HEK293T (cell line): ENCODE data around the gene NRAS.

Experiments used
- BHLHE40 ChIP-seq: fragments of 450-650 bp; IDR thresholded peaks from 2 replicates; pipeline ENCODE4 v1.6.1; 2016; ENCODE audit warnings: mild to moderate bottlenecking, moderate library complexity, borderline replicate concordance
- ELF4 ChIP-seq: fragments of 450-650 bp; IDR thresholded peaks from 2 replicates; pipeline ENCODE4 v1.6.1; 2017; ENCODE audit warnings: antibody characterized with exemption
- FOXK2 ChIP-seq: fragments of 450-650 bp; IDR thresholded peaks from 2 replicates; pipeline ENCODE4 v1.6.1; 2016; ENCODE audit warnings: mild to moderate bottlenecking
- FOXM1 ChIP-seq: fragments of 450-650 bp; IDR thresholded peaks from 2 replicates; pipeline ENCODE4 v1.6.1; 2017; ENCODE audit warnings: mild to moderate bottlenecking, borderline replicate concordance
- L3MBTL2 ChIP-seq: fragments of 450-650 bp; conservative IDR thresholded peaks from 2 replicates; pipeline ENCODE4 v1.6.1; 2016; ENCODE audit warnings: mild to moderate bottlenecking
- NFRKB ChIP-seq: fragments of 450-650 bp; IDR thresholded peaks from 2 replicates; pipeline ENCODE4 v1.6.1; 2016; ENCODE audit warnings: mild to moderate bottlenecking, moderate library complexity
- SP1 ChIP-seq: fragments of 450-650 bp; IDR thresholded peaks from 2 replicates; pipeline ENCODE4 v1.6.1; 2017
- SUZ12 ChIP-seq: fragments of 450-650 bp; IDR thresholded peaks from 2 replicates; pipeline ENCODE4 v1.6.1; 2016; ENCODE audit warnings: mild to moderate bottlenecking
- TARDBP ChIP-seq: fragments of 450-650 bp; IDR thresholded peaks from 2 replicates; pipeline ENCODE4 v1.6.1; 2016
- ZNF384 ChIP-seq: fragments of 450-650 bp; IDR thresholded peaks from 2 replicates; pipeline ENCODE4 v1.6.1; 2016
- TF ChIP-seq, protein P1 (sequence below): fragments of 450-650 bp; IDR thresholded peaks from 2 replicates; pipeline ENCODE4 v1.6.1; 2016

DNA sequence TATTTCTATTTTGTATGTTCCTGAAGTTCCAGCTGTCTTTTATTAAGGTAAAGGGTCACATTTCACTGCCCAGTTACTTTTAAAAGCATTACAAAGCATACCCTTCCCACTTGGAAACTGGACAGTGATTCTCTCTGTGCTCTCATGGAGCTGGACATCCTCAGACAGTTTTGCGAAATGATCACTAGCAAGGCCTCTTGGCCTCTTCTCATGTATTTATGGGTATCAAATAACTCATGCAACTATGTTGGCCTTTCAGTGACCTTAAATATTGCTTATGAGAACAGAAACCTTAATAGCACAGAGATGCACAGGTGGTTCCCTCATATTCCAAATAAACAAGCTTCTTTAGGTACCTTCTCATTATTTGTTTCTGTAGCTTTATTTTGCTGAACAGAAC is 13.3 kb downstream of the NRAS start:
- TF ChIP-seq ELF4 (no peak), ZNF384 (no peak), SUZ12 (no peak), NFRKB (no peak), FOXK2 (no peak), TARDBP (no peak), BHLHE40 (no peak), L3MBTL2 (no peak), SP1 (no peak), FOXM1 (no peak)
- TF ChIP-seq, protein P1, sequence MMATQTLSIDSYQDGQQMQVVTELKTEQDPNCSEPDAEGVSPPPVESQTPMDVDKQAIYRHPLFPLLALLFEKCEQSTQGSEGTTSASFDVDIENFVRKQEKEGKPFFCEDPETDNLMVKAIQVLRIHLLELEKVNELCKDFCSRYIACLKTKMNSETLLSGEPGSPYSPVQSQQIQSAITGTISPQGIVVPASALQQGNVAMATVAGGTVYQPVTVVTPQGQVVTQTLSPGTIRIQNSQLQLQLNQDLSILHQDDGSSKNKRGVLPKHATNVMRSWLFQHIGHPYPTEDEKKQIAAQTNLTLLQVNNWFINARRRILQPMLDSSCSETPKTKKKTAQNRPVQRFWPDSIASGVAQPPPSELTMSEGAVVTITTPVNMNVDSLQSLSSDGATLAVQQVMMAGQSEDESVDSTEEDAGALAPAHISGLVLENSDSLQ: no peak
